Prostate gland (tissue), 2 donors: ENCODE data around the gene GALNT4. TPM values are rescaled to one million over a fixed set of nuclear protein-coding genes. Genes with fewer than 3 reads are reported as not detected.

Source experiments
- DNase-seq: peaks from one replicate; pipeline ENCODE4 v3.0.0-alpha.2; 2019; ENCODE audit warnings: low spot score
- H3K27ac ChIP-seq, 2 donors: fragments of 200-600 bp; sonication (generic); 2 replicates each; pipeline ENCODE4 v1.5.1; 2017 to 2019
- H3K27me3 ChIP-seq: fragments of 200-600 bp; sonication (generic); replicated peaks from 2 replicates; pipeline ENCODE4 v1.5.1; 2019; ENCODE audit not compliant: insufficient read depth
- H3K36me3 ChIP-seq, 2 donors: fragments of 200-600 bp; sonication (generic); 1 replicate in 1 of 2; 2 replicates in 1 of 2; pipeline versions ENCODE4 v1.5.1 to v1.8.1; 2017 to 2019
- H3K4me1 ChIP-seq: fragments of 200-600 bp; sonication (generic); replicated peaks from 2 replicates; pipeline ENCODE4 v1.5.1; 2019
- H3K4me3 ChIP-seq, 2 donors: fragments of 200-600 bp; sonication (generic); 2 replicates each; pipeline ENCODE4 v1.5.1; 2017 to 2019
- H3K9me3 ChIP-seq: fragments of 200-600 bp; sonication (generic); 2 replicates; pipeline ENCODE4 v1.5.1; 2017
- POLR2A ChIP-seq: fragments of 450-650 bp; IDR thresholded peaks from one replicate; pipeline ENCODE4 v1.6.1; 2016; ENCODE audit warnings: antibody characterized with exemption, mild to moderate bottlenecking
- POLR2AphosphoS5 ChIP-seq: sonication (generic); formaldehyde crosslinking; IDR thresholded peaks from one replicate; pipeline ENCODE4 v1.6.1; 2017; ENCODE audit warnings: antibody characterized with exemption
- WGBS: methylation state at CpG from one replicate; pipeline ENCODE4 v1.1.5; 2018; 5-methylcytosine and 5-hydroxymethylcytosine counted together
- intact Hi-C: fragments of 100-400 bp; cut with DNase I; formaldehyde crosslinking; loops from one replicate; pipeline ENCODE4 v1.14.2; 2022
- total RNA-seq, 2 donors: library from RNA; depleted of rRNA; stranded (reverse); fragments of >200 nt; gene quantifications; one replicate each; pipeline ENCODE4 v1.1.0, GENCODE V29; 2016
- TF ChIP-seq, protein P1 (sequence below), 4 experiments: fragments of 200-600 bp in 2 of 4; fragments of 450-650 bp in 2 of 4; sonication (generic) in 2 of 4; IDR thresholded peaks; 1 replicate in 3 of 4; 2 replicates in 1 of 4; pipeline ENCODE4 v1.5.1; 2016 to 2019; ENCODE audit warnings: antibody characterized with exemption in 4 of 4, mild to moderate bottlenecking in 2 of 4, moderate library complexity in 2 of 4

Gene GALNT4
- total RNA-seq, 2 donors from 2014 or later: 4.1 to 8.4 TPM

DNA sequence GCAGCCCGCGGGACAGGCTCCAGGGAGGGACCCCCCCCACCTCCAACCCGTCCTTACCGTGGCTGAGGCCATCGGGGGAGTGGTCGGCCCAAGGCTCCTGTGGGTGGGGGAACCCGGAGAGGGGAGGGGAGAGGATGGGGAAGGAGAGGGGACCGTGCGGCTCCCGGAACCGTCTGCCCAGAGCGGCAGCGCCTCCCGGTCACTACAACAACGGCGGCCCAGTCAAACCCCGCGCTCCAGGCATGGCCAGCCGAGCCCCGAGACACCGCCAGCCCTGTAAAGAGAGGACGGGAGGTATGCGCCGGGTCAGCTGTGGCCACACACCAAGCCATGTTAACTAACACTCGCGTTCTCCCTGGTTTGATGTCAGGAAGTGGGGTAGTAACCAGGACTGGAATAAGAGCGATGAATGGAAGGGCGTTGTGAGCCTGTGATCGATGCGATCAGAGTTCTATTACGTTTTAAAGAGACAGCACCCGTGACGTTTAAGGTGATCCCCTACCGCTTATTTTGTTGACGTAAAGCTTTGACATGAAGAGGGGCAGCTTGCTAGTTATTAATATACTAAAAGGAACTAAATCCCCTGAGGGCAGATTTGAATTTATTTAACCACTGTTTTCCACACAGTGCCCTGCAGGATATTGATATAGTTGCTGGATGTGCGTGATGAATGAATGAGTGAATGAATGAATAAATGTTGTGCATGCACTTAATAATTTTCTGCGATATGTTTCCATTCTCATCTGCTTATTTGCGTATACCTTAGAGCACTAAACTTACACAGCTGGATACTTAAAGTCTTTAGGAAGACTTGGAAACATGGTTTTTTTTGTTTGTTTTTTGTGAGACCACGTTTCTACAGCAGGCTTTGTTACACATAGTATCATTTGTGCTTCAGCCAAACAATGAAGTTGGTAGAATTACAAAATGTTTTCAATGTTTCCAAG lies 1.5 kb upstream of the GALNT4 start, which contains the start of gene POC1B:
Gene POC1B (minus strand): TSS at position 224 of the 947 bp plus-strand sequence. CDS start 152 bp downstream, at position 72.
- Histone ChIP-seq H3K36me3 (no peaks in the 10 kb centered on the region), H3K27ac (peak within 1 kb of the TSS; percentile 86 to 88), H3K4me1 (no peaks in the 10 kb centered on the region), H3K9me3 (no peaks in the 10 kb centered on the region), H3K27me3 (no peaks in the 10 kb centered on the region), H3K4me3 (peak within 1 kb of the TSS; percentile 71 to 94)
- 3% methylated on average over 26 of the region's 39 CpGs for WGBS
- intact Hi-C loops: loop anchor here (2.0 to 10.0 kb wide), 3 partner anchors 64 to 507 kb away; no protein-coding TSS in a partner anchor
- DNase-seq: peak; percentile 70
- TF ChIP-seq POLR2AphosphoS5: peak; percentile 77
- TF ChIP-seq, protein P1, sequence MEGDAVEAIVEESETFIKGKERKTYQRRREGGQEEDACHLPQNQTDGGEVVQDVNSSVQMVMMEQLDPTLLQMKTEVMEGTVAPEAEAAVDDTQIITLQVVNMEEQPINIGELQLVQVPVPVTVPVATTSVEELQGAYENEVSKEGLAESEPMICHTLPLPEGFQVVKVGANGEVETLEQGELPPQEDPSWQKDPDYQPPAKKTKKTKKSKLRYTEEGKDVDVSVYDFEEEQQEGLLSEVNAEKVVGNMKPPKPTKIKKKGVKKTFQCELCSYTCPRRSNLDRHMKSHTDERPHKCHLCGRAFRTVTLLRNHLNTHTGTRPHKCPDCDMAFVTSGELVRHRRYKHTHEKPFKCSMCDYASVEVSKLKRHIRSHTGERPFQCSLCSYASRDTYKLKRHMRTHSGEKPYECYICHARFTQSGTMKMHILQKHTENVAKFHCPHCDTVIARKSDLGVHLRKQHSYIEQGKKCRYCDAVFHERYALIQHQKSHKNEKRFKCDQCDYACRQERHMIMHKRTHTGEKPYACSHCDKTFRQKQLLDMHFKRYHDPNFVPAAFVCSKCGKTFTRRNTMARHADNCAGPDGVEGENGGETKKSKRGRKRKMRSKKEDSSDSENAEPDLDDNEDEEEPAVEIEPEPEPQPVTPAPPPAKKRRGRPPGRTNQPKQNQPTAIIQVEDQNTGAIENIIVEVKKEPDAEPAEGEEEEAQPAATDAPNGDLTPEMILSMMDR (IDR thresholded peaks at IDR 0.05): peak in 2 of 4 experiments; percentile 11 to 34
- TF ChIP-seq POLR2A: no peak

DNA sequence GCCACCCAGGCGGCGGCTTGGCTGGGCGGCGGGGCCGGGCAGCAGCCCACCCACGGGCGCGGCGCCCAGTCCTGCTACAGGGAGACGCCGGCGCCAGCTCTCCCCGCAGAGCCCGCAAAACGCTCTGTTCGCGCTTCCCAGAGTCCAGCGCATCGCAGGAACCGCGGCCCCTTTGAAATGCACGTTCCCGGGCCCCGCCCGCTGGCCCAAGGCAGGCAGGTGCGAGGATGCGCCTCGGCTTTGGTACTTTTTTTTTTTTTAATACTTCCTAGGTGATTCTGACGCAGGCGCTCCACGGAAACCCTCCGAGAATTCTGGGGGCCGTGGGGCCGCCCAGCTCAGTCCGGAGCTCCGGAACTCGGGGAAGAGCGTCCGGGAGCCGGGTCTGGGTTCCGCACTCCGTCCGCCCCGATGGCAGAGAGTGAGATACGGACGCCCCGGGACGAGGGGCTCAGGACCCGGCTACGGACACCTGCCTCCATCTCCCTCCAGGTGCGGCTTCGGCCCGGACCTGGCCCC lies 768 bp upstream of the GALNT4 start:
- Histone ChIP-seq H3K9me3 (no peaks in the 10 kb centered on the region), H3K4me3 (peak overlapping the region; percentile 71 to 94), H3K27me3 (no peaks in the 10 kb centered on the region), H3K27ac (peak overlapping the region; percentile 86 to 88), H3K36me3 (no peaks in the 10 kb centered on the region), H3K4me1 (no peaks in the 10 kb centered on the region)
- WGBS: under 1% methylated on average over 50 of the region's 53 CpGs
- peak; percentile 48 for DNase-seq
- intact Hi-C loops: loop anchor here (2.0 to 10.0 kb wide), 3 partner anchors 63 to 507 kb away; no protein-coding TSS in a partner anchor
- TF ChIP-seq POLR2A: no peak
- TF ChIP-seq, protein P1 (IDR thresholded peaks at IDR 0.05): no peak
- no peak for TF ChIP-seq POLR2AphosphoS5

DNA sequence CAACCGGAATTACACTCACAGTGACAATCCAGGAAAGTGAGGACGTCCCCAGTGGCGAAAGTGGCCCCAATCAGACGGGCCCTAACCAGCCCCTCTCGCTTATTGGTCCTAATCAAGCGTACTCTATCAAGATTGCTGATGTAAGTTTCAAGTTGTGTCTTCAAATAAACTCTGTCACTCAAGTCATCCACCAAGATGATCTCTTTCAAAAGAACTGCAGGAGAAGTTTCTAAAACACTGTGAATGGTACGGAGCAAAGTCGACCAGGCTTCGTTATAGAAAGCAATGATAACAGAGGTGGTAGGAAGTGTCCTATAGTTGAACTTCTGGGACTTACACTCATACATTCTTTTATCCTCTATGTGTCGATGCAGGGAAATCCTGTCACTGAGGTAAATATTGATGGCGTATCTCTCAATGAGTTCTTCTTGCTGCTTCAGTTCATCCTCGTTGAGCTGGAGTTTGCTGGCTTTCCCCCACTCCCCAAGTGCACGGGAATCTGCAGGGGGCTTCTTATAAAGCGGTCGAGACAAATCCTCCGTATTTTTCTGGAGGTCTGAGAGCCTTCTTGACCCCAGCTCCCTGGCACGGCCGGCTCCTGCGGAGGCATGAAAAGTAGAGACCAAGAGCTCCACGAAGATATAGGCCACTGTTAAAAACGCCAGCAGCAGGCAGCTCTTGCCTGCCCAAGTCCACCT lies 604 bp downstream of the GALNT4 start:
- 29% methylated on average over 21 of the region's 21 CpGs for WGBS
- Histone ChIP-seq H3K9me3 (no peaks in the 10 kb centered on the region), H3K4me3 (peak overlapping the region; percentile 71 to 94), H3K27me3 (no peaks in the 10 kb centered on the region), H3K4me1 (no peaks in the 10 kb centered on the region), H3K36me3 (no peaks in the 10 kb centered on the region), H3K27ac (peak overlapping the region; percentile 86 to 88)
- TF ChIP-seq, protein P1 (IDR thresholded peaks at IDR 0.05): no peak
- TF ChIP-seq POLR2AphosphoS5 (no peak), POLR2A (no peak)
- intact Hi-C loops: loop anchor here (2.0 to 10.0 kb wide), 2 partner anchors 479 to 505 kb away; no protein-coding TSS in a partner anchor
- no peak for DNase-seq

DNA sequence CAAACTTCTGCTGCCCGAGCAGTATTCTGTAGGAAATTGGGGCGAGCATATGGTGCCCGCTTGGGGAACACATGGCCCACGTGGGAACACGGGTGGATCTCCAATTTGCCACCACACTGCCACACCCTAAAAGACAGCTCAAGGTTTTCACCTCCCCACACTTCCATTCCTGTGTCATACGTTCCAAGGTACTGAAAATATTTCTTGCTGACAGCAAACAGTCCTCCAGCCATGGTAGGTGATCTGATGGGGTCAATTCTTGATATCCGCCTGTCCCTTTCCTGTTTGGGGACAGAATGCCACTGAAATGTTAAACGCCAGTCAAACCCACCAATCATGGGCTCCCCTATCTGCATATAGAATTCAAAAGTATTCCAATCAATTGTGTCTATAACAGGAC lies 1.2 kb downstream of the GALNT4 start:
- no peak overlapping the region for H3K4me3 ChIP-seq
- no peaks in the 10 kb centered on the region for H3K36me3 ChIP-seq
- DNase-seq: no peak
- intact Hi-C loops: loop anchor here (10.0 kb wide), 1 partner anchor 479 kb away; no protein-coding TSS in a partner anchor
- 89% methylated on average over 8 of the region's 8 CpGs for WGBS
- no peaks in the 10 kb centered on the region for H3K4me1 ChIP-seq
- H3K27ac ChIP-seq: no peak overlapping the region
- no peaks in the 10 kb centered on the region for H3K27me3 ChIP-seq
- TF ChIP-seq POLR2AphosphoS5 (no peak), POLR2A (no peak)
- TF ChIP-seq, protein P1 (IDR thresholded peaks at IDR 0.05): no peak
- H3K9me3 ChIP-seq: no peaks in the 10 kb centered on the region
